Measurements from ENCODE around the gene KLHL30. TPM values are rescaled to one million over a fixed set of nuclear protein-coding genes. Genes with fewer than 3 reads are reported as not detected.

Gene KLHL30
- total RNA-seq, 1 donor from 2014 or later = 0.07 TPM

DNA sequence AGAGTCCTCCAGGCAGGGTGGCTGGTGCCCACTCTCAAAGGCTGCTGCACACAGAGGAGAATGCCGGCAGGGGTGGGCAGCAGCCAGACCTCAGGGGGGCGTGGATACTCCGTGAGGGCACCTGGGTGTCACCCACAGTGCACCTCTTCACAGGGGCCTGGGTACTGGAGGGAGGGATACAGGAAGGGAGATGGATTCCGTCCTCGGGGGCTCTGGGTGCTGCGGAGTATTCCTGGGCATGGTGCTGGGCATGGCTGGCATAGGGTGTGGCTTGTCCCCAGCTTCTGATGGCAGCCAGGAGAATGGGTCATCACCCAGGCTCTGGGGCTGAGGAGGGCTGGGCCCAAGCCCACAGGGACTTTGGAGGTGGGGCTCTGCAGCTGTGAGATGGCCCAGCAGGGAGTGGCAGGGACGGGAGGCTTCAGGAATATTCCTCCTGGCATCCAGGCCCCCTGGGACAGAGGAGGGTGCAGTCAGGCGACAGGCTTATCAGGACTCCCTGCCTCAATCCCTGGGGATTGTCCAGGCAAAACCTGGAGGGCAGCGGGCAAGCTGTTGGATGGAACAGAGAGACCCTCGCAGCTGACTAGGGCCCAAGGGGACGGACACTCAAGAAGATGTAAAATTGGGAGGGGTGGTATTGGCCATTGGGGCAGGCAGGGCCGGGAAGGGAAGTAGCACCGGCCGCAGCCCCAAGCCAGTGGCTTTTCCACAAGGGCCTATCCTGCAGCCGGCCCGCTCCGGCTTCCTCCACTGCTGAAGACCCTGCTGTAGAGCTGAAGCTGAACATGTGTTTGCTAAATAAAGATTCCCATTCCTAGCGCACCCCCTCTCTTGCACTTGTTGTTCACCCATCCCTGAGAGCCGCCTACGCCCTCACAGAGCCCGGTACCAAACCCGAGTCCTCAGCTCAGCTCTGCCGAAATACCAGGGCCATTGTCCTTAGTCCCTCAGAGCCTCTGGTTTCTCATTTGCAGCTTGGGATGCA lies 5.7 kb upstream of the KLHL30 start:
- no peak for DNase-seq (ENCODE audit: extremely low spot score, unreplicated experiment)
- no peak overlapping the region for H3K4me3 Mint-ChIP-seq
- no peaks in the 10 kb centered on the region for H3K9me3 Mint-ChIP-seq
- no peaks in the 10 kb centered on the region for H3K27me3 Mint-ChIP-seq
- H3K4me1 Mint-ChIP-seq (ENCODE audit: unreplicated experiment) = no peaks in the 10 kb centered on the region
- H3K36me3 Mint-ChIP-seq = no peaks in the 10 kb centered on the region
- no peak overlapping the region for H3K27ac Mint-ChIP-seq
- TF ChIP-seq, protein P1, sequence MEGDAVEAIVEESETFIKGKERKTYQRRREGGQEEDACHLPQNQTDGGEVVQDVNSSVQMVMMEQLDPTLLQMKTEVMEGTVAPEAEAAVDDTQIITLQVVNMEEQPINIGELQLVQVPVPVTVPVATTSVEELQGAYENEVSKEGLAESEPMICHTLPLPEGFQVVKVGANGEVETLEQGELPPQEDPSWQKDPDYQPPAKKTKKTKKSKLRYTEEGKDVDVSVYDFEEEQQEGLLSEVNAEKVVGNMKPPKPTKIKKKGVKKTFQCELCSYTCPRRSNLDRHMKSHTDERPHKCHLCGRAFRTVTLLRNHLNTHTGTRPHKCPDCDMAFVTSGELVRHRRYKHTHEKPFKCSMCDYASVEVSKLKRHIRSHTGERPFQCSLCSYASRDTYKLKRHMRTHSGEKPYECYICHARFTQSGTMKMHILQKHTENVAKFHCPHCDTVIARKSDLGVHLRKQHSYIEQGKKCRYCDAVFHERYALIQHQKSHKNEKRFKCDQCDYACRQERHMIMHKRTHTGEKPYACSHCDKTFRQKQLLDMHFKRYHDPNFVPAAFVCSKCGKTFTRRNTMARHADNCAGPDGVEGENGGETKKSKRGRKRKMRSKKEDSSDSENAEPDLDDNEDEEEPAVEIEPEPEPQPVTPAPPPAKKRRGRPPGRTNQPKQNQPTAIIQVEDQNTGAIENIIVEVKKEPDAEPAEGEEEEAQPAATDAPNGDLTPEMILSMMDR (conservative IDR thresholded peaks at IDR 0.05) = no peak

DNA sequence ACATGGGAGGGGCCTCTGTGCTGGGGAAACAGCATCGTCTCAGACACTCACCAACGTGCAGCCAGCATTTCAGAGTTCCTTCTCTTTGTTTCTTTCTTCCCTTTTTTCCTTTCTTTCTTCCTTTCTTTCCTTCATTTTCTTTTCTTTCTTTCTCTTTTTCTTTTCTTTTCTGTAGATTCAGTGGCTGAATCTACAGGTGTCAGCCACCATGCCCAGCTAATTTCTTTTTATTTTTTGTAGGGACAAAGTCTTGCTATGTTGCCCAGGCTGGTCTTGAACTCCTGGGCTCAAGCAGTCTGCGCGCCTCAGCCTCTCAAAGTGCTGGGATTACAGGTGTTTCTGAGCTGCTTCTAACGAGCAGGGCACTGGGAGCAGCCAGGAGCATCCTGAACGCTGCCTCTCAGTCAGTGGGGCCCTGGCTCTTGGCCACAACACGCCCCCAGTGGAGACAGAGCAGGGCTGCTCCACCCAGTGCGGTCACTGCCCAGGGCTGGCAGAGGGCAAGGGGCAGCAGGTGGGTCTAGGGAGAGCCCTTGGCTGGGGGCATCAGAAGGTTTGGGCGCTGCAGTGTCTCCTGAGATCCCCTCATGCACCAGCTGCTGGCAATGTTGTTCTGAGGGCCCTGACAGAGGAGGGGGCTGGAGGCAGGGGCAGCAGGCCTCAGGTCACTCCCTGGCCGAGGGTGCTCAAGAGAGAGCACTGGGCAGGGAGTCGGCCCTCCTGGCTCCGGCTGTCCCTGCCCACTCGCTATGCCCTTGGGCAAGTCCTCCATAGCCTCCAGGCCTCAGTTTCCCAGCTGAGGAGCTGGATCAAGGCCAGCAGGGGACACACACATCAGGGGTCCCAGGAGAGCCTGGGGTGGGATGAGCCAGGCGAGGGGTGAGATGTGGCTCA lies 4.7 kb upstream of the KLHL30 start:
- no peak overlapping the region for H3K4me3 Mint-ChIP-seq
- no peak overlapping the region for H3K27ac Mint-ChIP-seq
- no peak for DNase-seq (ENCODE audit: extremely low spot score, unreplicated experiment)
- no peaks in the 10 kb centered on the region for H3K27me3 Mint-ChIP-seq
- no peaks in the 10 kb centered on the region for H3K9me3 Mint-ChIP-seq
- no peaks in the 10 kb centered on the region for H3K4me1 Mint-ChIP-seq (ENCODE audit: unreplicated experiment)
- no peaks in the 10 kb centered on the region for H3K36me3 Mint-ChIP-seq
- TF ChIP-seq, protein P1 (conservative IDR thresholded peaks at IDR 0.05) = peak; percentile 36

DNA sequence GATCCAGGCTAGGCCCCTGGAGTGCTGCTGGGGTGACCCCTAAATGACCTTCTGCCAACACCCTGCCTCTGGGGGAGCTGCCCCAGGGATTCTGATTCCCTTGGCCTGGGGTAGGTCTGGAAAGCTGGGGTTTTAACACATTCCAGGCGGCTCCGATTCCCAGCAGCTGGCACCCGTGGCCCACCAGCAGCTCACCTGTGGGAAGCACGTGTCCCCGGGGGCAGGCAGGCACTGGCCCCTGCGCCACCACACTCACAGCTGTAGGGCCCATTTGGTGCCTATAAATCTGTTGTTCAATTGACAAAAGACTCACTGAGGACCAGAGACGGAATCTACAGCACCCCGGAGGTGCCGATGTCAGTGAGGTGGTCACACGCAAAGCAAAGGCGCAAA lies 4.1 kb upstream of the KLHL30 start:
- Mint-ChIP-seq H3K36me3 (no peaks in the 10 kb centered on the region), H3K4me1 (ENCODE audit: unreplicated experiment) (no peaks in the 10 kb centered on the region), H3K27me3 (no peaks in the 10 kb centered on the region), H3K4me3 (no peak overlapping the region), H3K9me3 (no peaks in the 10 kb centered on the region), H3K27ac (no peak overlapping the region)
- TF ChIP-seq, protein P1 (conservative IDR thresholded peaks at IDR 0.05) = no peak
- DNase-seq (ENCODE audit: extremely low spot score, unreplicated experiment) = no peak

DNA sequence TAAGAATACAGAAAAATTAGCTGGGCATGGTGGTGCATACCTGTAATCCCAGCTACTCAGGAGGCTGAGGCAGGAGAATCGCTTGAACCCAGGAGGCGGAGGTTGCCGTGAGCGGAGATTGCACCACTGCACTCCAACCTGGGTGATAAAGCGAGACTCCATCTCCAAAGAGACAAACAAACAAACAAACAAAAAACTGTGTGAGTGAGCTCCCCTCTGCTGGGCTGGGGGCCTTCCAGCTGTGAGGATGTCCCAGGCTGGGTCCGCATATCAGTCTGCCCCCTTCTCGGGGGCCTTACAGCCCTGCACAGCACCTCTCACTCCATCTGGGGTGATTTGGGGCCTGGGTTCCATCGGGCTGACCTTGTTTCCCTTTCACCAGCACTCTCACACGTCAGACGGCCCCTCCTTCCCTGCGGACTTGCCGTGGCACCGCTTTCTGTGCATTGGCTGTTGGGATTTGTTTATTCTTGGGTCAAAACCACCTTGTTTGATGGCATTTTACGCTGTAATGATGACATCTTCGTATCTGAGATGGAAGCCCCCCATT lies 2.8 kb upstream of the KLHL30 start:
- H3K27me3 Mint-ChIP-seq = no peaks in the 10 kb centered on the region
- H3K4me1 Mint-ChIP-seq (ENCODE audit: unreplicated experiment) = no peaks in the 10 kb centered on the region
- H3K36me3 Mint-ChIP-seq = no peaks in the 10 kb centered on the region
- TF ChIP-seq, protein P1 (conservative IDR thresholded peaks at IDR 0.05) = no peak
- H3K9me3 Mint-ChIP-seq = no peaks in the 10 kb centered on the region
- no peak overlapping the region for H3K4me3 Mint-ChIP-seq
- DNase-seq (ENCODE audit: extremely low spot score, unreplicated experiment) = no peak
- no peak overlapping the region for H3K27ac Mint-ChIP-seq

DNA sequence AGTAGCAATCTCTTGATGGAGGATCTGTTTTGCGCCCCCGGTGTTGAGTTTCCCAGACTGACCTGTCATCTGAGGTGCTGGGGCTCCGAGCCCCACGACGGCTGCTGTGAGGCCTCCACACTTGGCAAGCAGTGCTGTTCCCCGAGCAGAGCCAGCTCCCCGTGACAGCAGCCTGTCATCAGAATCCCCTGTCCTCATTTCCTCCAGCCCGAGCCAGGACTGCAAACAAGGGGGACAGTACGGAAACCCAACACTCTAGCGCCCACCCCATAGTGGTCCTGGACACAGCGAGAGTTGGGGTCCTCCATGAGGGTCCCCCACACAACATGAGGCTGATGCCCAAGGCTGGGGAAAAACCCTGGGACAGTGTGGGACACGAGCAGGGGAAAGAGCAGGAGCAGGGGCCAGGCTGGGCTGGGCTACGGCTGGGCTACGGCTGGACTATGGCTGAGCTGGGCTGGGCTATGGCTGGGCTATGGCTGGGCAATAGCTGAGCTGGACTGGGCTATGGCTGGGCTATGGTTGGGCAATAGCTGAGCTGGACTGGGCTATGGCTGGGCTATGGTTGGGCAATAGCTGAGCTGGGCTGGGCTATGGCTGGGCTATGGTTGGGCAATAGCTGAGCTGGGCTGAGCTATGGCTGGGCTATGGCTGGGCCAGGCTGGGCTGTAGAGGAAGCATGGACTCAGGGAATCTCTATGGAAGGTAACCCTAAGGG lies 1.5 kb upstream of the KLHL30 start:
- Mint-ChIP-seq H3K27me3 (no peaks in the 10 kb centered on the region), H3K36me3 (no peaks in the 10 kb centered on the region), H3K4me1 (ENCODE audit: unreplicated experiment) (peaks cover 5% of the 10 kb centered on the region), H3K4me3 (no peak overlapping the region), H3K27ac (no peak overlapping the region), H3K9me3 (no peaks in the 10 kb centered on the region)
- TF ChIP-seq, protein P1 (conservative IDR thresholded peaks at IDR 0.05) = no peak
- no peak for DNase-seq (ENCODE audit: extremely low spot score, unreplicated experiment)
